Karpas-422 (cell line): Measurements from ENCODE around the gene OSMR. TPM values are rescaled to one million over a fixed set of nuclear protein-coding genes. Genes with fewer than 3 reads are reported as not detected.

Source experiments
- DNase-seq: peaks from one replicate; pipeline ENCODE4 v3.0.0-alpha.2; 2015
- H2AFZ ChIP-seq: fragments of 200-600 bp; sonication (generic); 2 replicates; pipeline ENCODE4 v1.6.1; 2014; ENCODE audit warnings: antibody characterized with exemption, low read length, mixed read lengths
- H3K27ac ChIP-seq: fragments of 200-600 bp; sonication (generic); 2 replicates; pipeline ENCODE4 v1.5.1; 2014; ENCODE audit warnings: mild to moderate bottlenecking, low read length, moderate library complexity
- H3K27me3 ChIP-seq: fragments of 200-600 bp; sonication (generic); 2 replicates; pipeline ENCODE4 v1.6.1; 2014; ENCODE audit warnings: low read length, mixed read lengths
- H3K36me3 ChIP-seq: fragments of 200-600 bp; sonication (generic); 2 replicates; pipeline ENCODE4 v1.6.1; 2014; ENCODE audit warnings: low read length, mixed read lengths; ENCODE audit not compliant: insufficient read depth
- H3K4me1 ChIP-seq: fragments of 200-600 bp; sonication (generic); 2 replicates; pipeline ENCODE4 v1.6.1; 2014; ENCODE audit warnings: mild to moderate bottlenecking, low read length, mixed read lengths
- H3K4me2 ChIP-seq: fragments of 200-600 bp; sonication (generic); 2 replicates; pipeline ENCODE4 v1.6.1; 2014; ENCODE audit warnings: low read length, low read depth, mild to moderate bottlenecking; ENCODE audit not compliant: poor library complexity, severe bottlenecking
- H3K4me3 ChIP-seq: fragments of 200-600 bp; sonication (generic); 2 replicates; pipeline ENCODE4 v1.5.1; 2014; ENCODE audit warnings: mild to moderate bottlenecking, antibody characterized with exemption, low read length, mixed read lengths
- H3K79me2 ChIP-seq: fragments of 200-600 bp; sonication (generic); 2 replicates; pipeline ENCODE4 v1.6.1; 2014; ENCODE audit warnings: mild to moderate bottlenecking, low read length, mixed read lengths
- H3K9ac ChIP-seq: fragments of 200-600 bp; sonication (generic); 2 replicates; pipeline ENCODE4 v1.6.0; 2014; ENCODE audit warnings: low read length
- H3K9me2 ChIP-seq: fragments of 200-600 bp; sonication (generic), shearing (Covaris generic); replicated peaks from 2 replicates; pipeline ENCODE4 v1.6.0; 2014; ENCODE audit warnings: mild to moderate bottlenecking, low read length, moderate library complexity; ENCODE audit not compliant: insufficient read depth
- H3K9me3 ChIP-seq: fragments of 300-700, 200-600 bp; sonication (generic); 2 replicates; pipeline ENCODE4 v1.6.1; 2014; ENCODE audit warnings: low read length, mixed read lengths
- H4K20me1 ChIP-seq: fragments of 200-600 bp; sonication (generic); 2 replicates; pipeline ENCODE4 v1.6.1; 2014; ENCODE audit warnings: mild to moderate bottlenecking, antibody characterized with exemption, low read length, low read depth; ENCODE audit not compliant: insufficient read depth
- total RNA-seq: library from RNA; depleted of rRNA; stranded (reverse); fragments of >200 nt; shearing (Covaris generic); gene quantifications from 2 replicates; pipeline ENCODE4 v1.2.3, GENCODE V29; 2014; ENCODE audit warnings: low replicate concordance

Gene OSMR
- total RNA-seq, 1 experiment from 2014 or later = 0.52 TPM

DNA sequence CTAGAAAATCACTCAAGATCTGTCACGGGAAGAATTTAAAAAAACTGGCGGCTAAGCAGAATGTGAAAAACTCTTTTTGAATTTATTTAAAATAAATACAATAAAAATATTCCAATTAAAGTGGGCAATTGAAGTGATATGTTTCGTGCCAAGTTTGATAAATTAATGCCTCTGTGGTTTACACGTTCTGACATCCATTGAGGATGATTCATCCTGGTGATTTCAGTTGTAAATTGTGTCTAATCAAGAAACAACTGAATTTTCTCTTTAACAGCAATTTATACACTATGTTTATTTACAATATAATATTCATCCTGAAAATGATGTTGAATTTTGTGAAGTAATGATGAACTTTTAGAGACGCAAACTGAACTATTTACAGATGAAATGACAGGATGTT, 21.0 kb upstream of the OSMR start:
- Histone ChIP-seq H3K9me2 (no peaks in the 10 kb centered on the region), H3K79me2 (no peaks in the 10 kb centered on the region), H2AFZ (no peak overlapping the region), H3K4me1 (peaks cover 2% of the 10 kb centered on the region; the same call in 1 of the 2 replicates), H3K27ac (no peak overlapping the region), H3K27me3 (no peaks in the 10 kb centered on the region), H3K4me3 (no peak overlapping the region), H3K4me2 (no peak overlapping the region), H4K20me1 (no peaks in the 10 kb centered on the region), H3K9me3 (peaks cover 2% of the 10 kb centered on the region; the same call in 1 of the 2 replicates), H3K9ac (no peak overlapping the region), H3K36me3 (no peaks in the 10 kb centered on the region)
- DNase-seq = no peak

DNA sequence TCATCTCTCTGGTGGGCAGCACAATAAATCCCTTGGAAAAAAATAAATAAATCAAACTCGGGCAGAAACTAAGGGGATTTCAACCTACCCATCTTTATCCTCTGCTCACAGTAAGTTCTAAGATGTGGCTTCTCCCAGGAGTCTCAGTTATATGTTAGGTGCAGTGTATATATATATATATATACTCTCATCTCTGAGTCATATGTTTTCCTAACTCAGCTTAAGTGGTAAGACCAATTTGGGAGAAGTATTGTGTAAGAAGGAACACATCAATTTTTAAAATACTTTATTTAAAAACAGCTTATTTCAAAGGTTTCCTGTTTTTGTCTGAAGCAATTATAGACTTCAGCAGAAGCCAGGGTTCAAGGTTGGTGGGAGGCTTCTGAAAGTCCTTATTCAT, 20.3 kb upstream of the OSMR start:
- no peak for DNase-seq
- Histone ChIP-seq H3K27ac (no peak overlapping the region), H3K36me3 (no peaks in the 10 kb centered on the region), H2AFZ (no peak overlapping the region), H3K27me3 (no peaks in the 10 kb centered on the region), H3K9me3 (peaks cover 2% of the 10 kb centered on the region; the same call in 1 of the 2 replicates), H3K4me1 (peaks cover 5% of the 10 kb centered on the region; the same call in 1 of the 2 replicates), H4K20me1 (no peaks in the 10 kb centered on the region), H3K79me2 (no peaks in the 10 kb centered on the region), H3K9me2 (no peaks in the 10 kb centered on the region), H3K9ac (no peak overlapping the region), H3K4me3 (no peak overlapping the region), H3K4me2 (no peak overlapping the region)

DNA sequence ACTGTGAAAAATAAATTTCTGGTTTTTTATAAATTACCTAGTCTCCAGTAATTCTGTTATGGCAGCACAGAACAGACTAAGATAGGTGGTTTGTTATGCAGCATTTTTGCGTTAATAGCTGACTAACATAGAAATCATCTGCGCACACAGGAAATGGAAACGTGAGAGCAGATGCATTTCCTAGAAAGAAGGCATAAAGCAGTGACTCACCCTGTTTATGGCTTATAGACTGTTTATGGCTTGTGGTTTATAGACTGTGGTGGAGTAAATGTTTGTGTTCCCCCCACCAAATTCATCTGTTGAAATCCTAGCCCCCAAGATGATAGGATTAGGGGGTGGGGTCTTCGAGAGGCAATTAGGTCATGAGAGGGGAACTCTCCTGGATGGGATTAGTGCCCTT, 18.3 kb upstream of the OSMR start:
- peaks cover 5% of the 10 kb centered on the region; the same call in 1 of the 2 replicates for H3K4me1 ChIP-seq
- H3K9me3 ChIP-seq = peaks cover under 1% of the 10 kb centered on the region; the same call in 1 of the 2 replicates
- H4K20me1 ChIP-seq = no peaks in the 10 kb centered on the region
- no peaks in the 10 kb centered on the region for H3K9me2 ChIP-seq
- no peak overlapping the region for H3K4me3 ChIP-seq
- no peak overlapping the region for H3K9ac ChIP-seq
- no peak for DNase-seq
- no peaks in the 10 kb centered on the region for H3K36me3 ChIP-seq
- no peak overlapping the region for H3K4me2 ChIP-seq
- no peaks in the 10 kb centered on the region for H3K79me2 ChIP-seq
- H2AFZ ChIP-seq = no peak overlapping the region
- no peaks in the 10 kb centered on the region for H3K27me3 ChIP-seq
- H3K27ac ChIP-seq = no peak overlapping the region

- no peak overlapping the region for H3K4me2 ChIP-seq
- no peak overlapping the region for H2AFZ ChIP-seq
- no peak for DNase-seq
- H3K9ac ChIP-seq = no peak overlapping the region
- H3K36me3 ChIP-seq = no peaks in the 10 kb centered on the region
- H3K79me2 ChIP-seq = no peaks in the 10 kb centered on the region
- H3K9me3 ChIP-seq = no peaks in the 10 kb centered on the region
- no peaks in the 10 kb centered on the region for H3K27me3 ChIP-seq
- H4K20me1 ChIP-seq = no peaks in the 10 kb centered on the region
- H3K9me2 ChIP-seq = no peaks in the 10 kb centered on the region
- H3K27ac ChIP-seq = no peak overlapping the region
- peaks cover 5% of the 10 kb centered on the region; the same call in 1 of the 2 replicates for H3K4me1 ChIP-seq
- H3K4me3 ChIP-seq = no peak overlapping the region
Measured at GRCh38 chr5:38830521-38831051, 15.2 kb upstream of the OSMR start.

DNA sequence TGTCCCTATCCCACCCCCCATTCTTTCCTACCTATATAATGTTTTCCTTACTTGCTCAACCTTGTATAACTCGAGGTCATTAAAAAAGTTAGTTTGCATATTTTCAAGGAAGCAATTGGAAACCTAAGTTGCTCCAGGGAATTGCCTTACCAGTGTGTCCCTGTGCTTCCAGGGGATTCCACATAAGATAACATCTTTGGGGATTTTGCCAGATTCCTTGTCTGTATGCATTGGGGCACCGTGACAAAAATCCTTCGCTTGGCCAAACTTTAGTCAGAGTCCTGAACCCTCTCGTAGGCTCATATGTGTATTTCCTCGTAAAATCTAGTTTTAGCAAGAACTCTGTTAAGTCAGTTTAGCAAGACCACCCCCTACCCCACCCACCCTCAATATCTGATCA, 14.7 kb upstream of the OSMR start:
- H3K9me3 ChIP-seq = no peaks in the 10 kb centered on the region
- peaks cover 5% of the 10 kb centered on the region; the same call in 1 of the 2 replicates for H3K4me1 ChIP-seq
- H3K4me3 ChIP-seq = no peak overlapping the region
- H3K27ac ChIP-seq = no peak overlapping the region
- H3K9me2 ChIP-seq = no peaks in the 10 kb centered on the region
- H3K36me3 ChIP-seq = no peaks in the 10 kb centered on the region
- no peak for DNase-seq
- H3K79me2 ChIP-seq = no peaks in the 10 kb centered on the region
- H3K4me2 ChIP-seq = no peak overlapping the region
- no peak overlapping the region for H3K9ac ChIP-seq
- no peaks in the 10 kb centered on the region for H4K20me1 ChIP-seq
- H3K27me3 ChIP-seq = no peaks in the 10 kb centered on the region
- no peak overlapping the region for H2AFZ ChIP-seq

- H3K27ac ChIP-seq = no peak overlapping the region
- H3K79me2 ChIP-seq = no peaks in the 10 kb centered on the region
- H3K4me3 ChIP-seq = no peak overlapping the region
- H3K9me3 ChIP-seq = no peaks in the 10 kb centered on the region
- no peak overlapping the region for H3K4me2 ChIP-seq
- H3K9ac ChIP-seq = no peak overlapping the region
- no peaks in the 10 kb centered on the region for H4K20me1 ChIP-seq
- peaks cover 5% of the 10 kb centered on the region; the same call in 1 of the 2 replicates for H3K4me1 ChIP-seq
- no peaks in the 10 kb centered on the region for H3K36me3 ChIP-seq
- H3K9me2 ChIP-seq = no peaks in the 10 kb centered on the region
- H3K27me3 ChIP-seq = no peaks in the 10 kb centered on the region
- no peak overlapping the region for H2AFZ ChIP-seq
- peak; percentile 81 for DNase-seq
Measured at GRCh38 chr5:38831909-38832308, 13.9 kb upstream of the OSMR start.

GRCh38 chr5:38832810-38833209, 13.0 kb upstream of the OSMR start:
- no peak for DNase-seq
- Histone ChIP-seq H3K9ac (no peak overlapping the region), H3K36me3 (no peaks in the 10 kb centered on the region), H4K20me1 (no peaks in the 10 kb centered on the region), H3K27ac (no peak overlapping the region), H3K27me3 (no peaks in the 10 kb centered on the region), H3K4me2 (no peak overlapping the region), H3K79me2 (no peaks in the 10 kb centered on the region), H3K9me3 (no peaks in the 10 kb centered on the region), H3K4me1 (peaks cover 5% of the 10 kb centered on the region; the same call in 1 of the 2 replicates), H2AFZ (no peak overlapping the region), H3K4me3 (no peak overlapping the region), H3K9me2 (no peaks in the 10 kb centered on the region)

DNA sequence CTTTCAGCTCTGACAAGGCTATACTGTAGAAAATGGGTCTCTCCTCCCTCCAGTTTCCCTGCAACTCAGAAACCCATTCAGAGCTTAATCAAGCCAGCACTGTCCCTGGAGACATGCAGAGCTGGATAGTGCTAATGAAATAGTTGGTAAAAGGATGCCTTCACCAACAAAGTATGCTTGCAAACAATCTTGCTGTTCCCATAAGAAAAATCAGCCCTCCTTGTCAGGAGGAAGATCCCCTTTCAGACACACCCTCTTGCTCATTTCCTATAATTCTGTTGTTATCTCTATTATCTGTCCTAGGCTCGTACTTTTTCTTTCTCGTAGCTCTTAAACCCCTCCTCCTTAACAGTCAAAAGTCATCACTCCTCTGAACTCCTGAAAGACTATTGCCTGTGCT, 9.9 kb upstream of the OSMR start:
- H3K4me3 ChIP-seq = no peak overlapping the region
- no peaks in the 10 kb centered on the region for H3K9me3 ChIP-seq
- H4K20me1 ChIP-seq = no peaks in the 10 kb centered on the region
- no peaks in the 10 kb centered on the region for H3K4me1 ChIP-seq
- no peaks in the 10 kb centered on the region for H3K36me3 ChIP-seq
- H3K9me2 ChIP-seq = no peaks in the 10 kb centered on the region
- H3K27ac ChIP-seq = no peak overlapping the region
- H3K4me2 ChIP-seq = no peak overlapping the region
- H3K79me2 ChIP-seq = no peaks in the 10 kb centered on the region
- H2AFZ ChIP-seq = no peak overlapping the region
- DNase-seq = no peak
- H3K27me3 ChIP-seq = no peaks in the 10 kb centered on the region
- H3K9ac ChIP-seq = no peak overlapping the region
